Peyer's patch (tissue), 4 donors: ENCODE results near the gene SYNJ2.

Source experiments
- CTCF ChIP-seq, 6 experiments: fragments of 450-650 bp in 4 of 6; fragments of 200-600 bp in 2 of 6; sonication (generic) in 1 of 6; IDR thresholded peaks; one replicate each; pipeline ENCODE4 v1.5.1; 2017 to 2019; ENCODE audit warnings: antibody characterized with exemption in 6 of 6, mild to moderate bottlenecking in 3 of 6, moderate library complexity in 1 of 6
- POLR2A ChIP-seq, 2 donors: fragments of 450-650 bp; IDR thresholded peaks; one replicate each; pipeline ENCODE4 v1.5.1; 2017; ENCODE audit warnings: antibody characterized with exemption in 2 of 2, mild to moderate bottlenecking in 2 of 2, moderate library complexity in 2 of 2

- TF ChIP-seq CTCF (IDR thresholded peaks at IDR 0.05) = no peak
- TF ChIP-seq POLR2A (IDR thresholded peaks at IDR 0.05) = no peak
These were observed 99.9 kb downstream of the SYNJ2 start for GRCh38 chr6:158081657-158081935.
